DND-41 (cell line): ENCODE data around the gene SLC13A2.

Source experiments
- ATAC-seq: fragments of 200-7000 bp; cut with Tn5 transposase; 3 replicates; pipeline ENCODE4 v1.9.1; 2021; ENCODE audit warnings: low read depth; ENCODE audit not compliant: insufficient read depth
- DNase-seq: peaks from one replicate; pipeline ENCODE4 v3.0.0-alpha.2; 2020
- H2AFZ ChIP-seq: 2 replicates; pipeline ENCODE4 v1.6.0; 2012; ENCODE audit warnings: low read depth, low read length
- H3K27ac ChIP-seq: 2 replicates; pipeline ENCODE4 v1.5.1; 2012; ENCODE audit warnings: low read length, inconsistent platforms
- H3K27me3 ChIP-seq: fragments of 200-600 bp; sonication (generic); 2 replicates; pipeline ENCODE4 v1.6.0; 2012; ENCODE audit warnings: low read length, mild to moderate bottlenecking, inconsistent platforms; ENCODE audit not compliant: insufficient read depth, poor library complexity
- H3K36me3 ChIP-seq: 2 replicates; pipeline ENCODE4 v1.5.1; 2012; ENCODE audit warnings: low read length, inconsistent platforms; ENCODE audit not compliant: insufficient read depth
- H3K4me1 ChIP-seq: 2 replicates; pipeline ENCODE4 v1.5.1; 2012; ENCODE audit warnings: mild to moderate bottlenecking, low read length; ENCODE audit not compliant: insufficient read depth
- H3K4me2 ChIP-seq: 2 replicates; pipeline ENCODE4 v1.6.0; 2012; ENCODE audit warnings: mild to moderate bottlenecking, moderate library complexity, low read length, inconsistent platforms; ENCODE audit not compliant: insufficient read depth
- H3K4me3 ChIP-seq, 2 experiments: fragments of 200-600 bp in 1 of 2; shearing (Covaris generic) in 1 of 2; 2 replicates each; pipeline ENCODE4 v1.5.1; 2012 to 2016; ENCODE audit warnings: inconsistent platforms in 2 of 2, low read length in 2 of 2, mild to moderate bottlenecking in 2 of 2, low read depth in 1 of 2, moderate library complexity in 1 of 2
- H3K79me2 ChIP-seq: 2 replicates; pipeline ENCODE4 v1.6.0; 2012; ENCODE audit warnings: low read length, inconsistent platforms; ENCODE audit not compliant: insufficient read depth
- H3K9ac ChIP-seq: 2 replicates; pipeline ENCODE4 v1.6.0; 2012; ENCODE audit warnings: low read depth, mild to moderate bottlenecking, inconsistent platforms, low read length, moderate library complexity
- H3K9me3 ChIP-seq: 2 replicates; pipeline ENCODE4 v1.5.1; 2012; ENCODE audit warnings: low read length, moderate library complexity, mild to moderate bottlenecking, inconsistent platforms; ENCODE audit not compliant: insufficient read depth, severe bottlenecking
- H4K20me1 ChIP-seq: 2 replicates; pipeline ENCODE4 v1.6.0; 2012; ENCODE audit warnings: low read length; ENCODE audit not compliant: insufficient read depth
- CTCF ChIP-seq: IDR thresholded peaks from 2 replicates; pipeline ENCODE4 v1.5.1; 2012; ENCODE audit warnings: borderline replicate concordance, low read length, moderate library complexity, mild to moderate bottlenecking; ENCODE audit not compliant: poor library complexity, severe bottlenecking; ENCODE audit errors: extremely low read depth
- EZH2 ChIP-seq: IDR thresholded peaks from 3 replicates; pipeline ENCODE4 v1.6.1; 2012; ENCODE audit warnings: borderline replicate concordance, low read depth, mild to moderate bottlenecking, moderate library complexity, low read length, inconsistent platforms; ENCODE audit not compliant: severe bottlenecking

Gene SLC13A2

GRCh38 chr17:28480799-28481571, 7.5 kb downstream of the SLC13A2 start:
- Histone ChIP-seq H3K36me3 (no peaks in the 10 kb centered on the region), H4K20me1 (no peaks in the 10 kb centered on the region), H3K9ac (no peak overlapping the region), H3K4me3 (no peak overlapping the region), H2AFZ (no peak overlapping the region), H3K9me3 (no peaks in the 10 kb centered on the region), H3K4me2 (no peak overlapping the region), H3K27ac (no peak overlapping the region), H3K79me2 (no peaks in the 10 kb centered on the region), H3K27me3 (peaks cover 22% of the 10 kb centered on the region), H3K4me1 (no peaks in the 10 kb centered on the region)
- DNase-seq (no peak), ATAC-seq (no peak)
- TF ChIP-seq CTCF (no peak), EZH2 (no peak)

GRCh38 chr17:28482551-28483199, 9.2 kb downstream of the SLC13A2 start:
- Histone ChIP-seq H2AFZ (no peak overlapping the region), H3K9me3 (no peaks in the 10 kb centered on the region), H3K36me3 (no peaks in the 10 kb centered on the region), H3K4me2 (no peak overlapping the region), H4K20me1 (no peaks in the 10 kb centered on the region), H3K4me3 (no peak overlapping the region), H3K79me2 (no peaks in the 10 kb centered on the region), H3K27me3 (peaks cover 22% of the 10 kb centered on the region), H3K27ac (no peak overlapping the region), H3K4me1 (no peaks in the 10 kb centered on the region), H3K9ac (no peak overlapping the region)
- ATAC-seq = no peak
- TF ChIP-seq EZH2 = no peak
- TF ChIP-seq CTCF = no peak
- DNase-seq = no peak

- no peak overlapping the region for H2AFZ ChIP-seq
- H3K36me3 ChIP-seq = no peaks in the 10 kb centered on the region
- H3K4me3 ChIP-seq = no peak overlapping the region
- H4K20me1 ChIP-seq = no peaks in the 10 kb centered on the region
- ATAC-seq (no peak), DNase-seq (no peak)
- no peaks in the 10 kb centered on the region for H3K9me3 ChIP-seq
- no peak overlapping the region for H3K4me2 ChIP-seq
- H3K9ac ChIP-seq = no peak overlapping the region
- H3K27ac ChIP-seq = no peak overlapping the region
- TF ChIP-seq EZH2 (no peak), CTCF (no peak)
- H3K79me2 ChIP-seq = no peaks in the 10 kb centered on the region
- peaks cover 22% of the 10 kb centered on the region for H3K27me3 ChIP-seq
- H3K4me1 ChIP-seq = no peaks in the 10 kb centered on the region
Measured at GRCh38 chr17:28484296-28484695, 10.9 kb downstream of the SLC13A2 start.
